Measurements from ENCODE around the gene FRMD4A.
"Not testable (repeated sequence)": the region's sequence is repeated elsewhere in the genome, so short reads cannot be mapped to it uniquely, and the experiment has no call there.

Gene FRMD4A

GRCh38 chr10:13868528-13869294 is 462.0 kb downstream of the FRMD4A start:
- no peak for DNase-seq

- DNase-seq = no peak
These were observed 462.9 kb downstream of the FRMD4A start for GRCh38 chr10:13867822-13868221.

GRCh38 chr10:13865758-13866491 is 464.8 kb downstream of the FRMD4A start:
- no peak for DNase-seq

- not testable (repeated sequence) for DNase-seq
These were observed 465.5 kb downstream of the FRMD4A start for GRCh38 chr10:13865220-13865619.

- DNase-seq = no peak
These were observed 468.0 kb downstream of the FRMD4A start for GRCh38 chr10:13862546-13863233.

- DNase-seq = no peak
These were observed 469.8 kb downstream of the FRMD4A start for GRCh38 chr10:13860886-13861285.

- no peak for DNase-seq
These were observed 470.6 kb downstream of the FRMD4A start for GRCh38 chr10:13859979-13860654.

GRCh38 chr10:13858709-13859108 is 472.0 kb downstream of the FRMD4A start:
- no peak for DNase-seq

GRCh38 chr10:13857451-13857850 is 473.3 kb downstream of the FRMD4A start:
- DNase-seq = no peak

GRCh38 chr10:13853854-13854253 is 476.9 kb downstream of the FRMD4A start:
- DNase-seq = no peak

GRCh38 chr10:13852872-13853271 is 477.9 kb downstream of the FRMD4A start:
- no peak for DNase-seq

GRCh38 chr10:13851906-13852305 is 478.8 kb downstream of the FRMD4A start:
- DNase-seq = no peak

- DNase-seq = no peak
These were observed 481.9 kb downstream of the FRMD4A start for GRCh38 chr10:13848520-13849445.

- no peak for DNase-seq
These were observed 483.5 kb downstream of the FRMD4A start for GRCh38 chr10:13847201-13847631.

- no peak for DNase-seq
These were observed 484.8 kb downstream of the FRMD4A start for GRCh38 chr10:13845897-13846296.

- no peak for DNase-seq
These were observed 486.1 kb downstream of the FRMD4A start for GRCh38 chr10:13844651-13845050.

GRCh38 chr10:13842117-13842516 is 488.6 kb downstream of the FRMD4A start:
- DNase-seq = no peak

- DNase-seq = no peak
These were observed 490.7 kb downstream of the FRMD4A start for GRCh38 chr10:13840036-13840435.

- DNase-seq = no peak
These were observed 491.2 kb downstream of the FRMD4A start for GRCh38 chr10:13839430-13839990.

- no peak for DNase-seq
These were observed 491.7 kb downstream of the FRMD4A start for GRCh38 chr10:13839030-13839429.

- no peak for DNase-seq
These were observed 492.8 kb downstream of the FRMD4A start for GRCh38 chr10:13837966-13838365.
